Parathyroid adenoma (tissue), 2 donors: ENCODE data around the gene GPRIN2.
"Not testable (repeated sequence)": the region's sequence is repeated elsewhere in the genome, so short reads cannot be mapped to it uniquely, and the experiment has no call there.

Source experiments
- H2AFZ ChIP-seq: fragments of 300-600 bp; sonication (generic); one replicate; pipeline ENCODE4 v1.7.0; 2017; ENCODE audit warnings: antibody characterized with exemption, mild to moderate bottlenecking
- H3K27ac ChIP-seq: fragments of 300-600 bp; sonication (generic); one replicate; pipeline ENCODE4 v1.7.0; 2017
- H3K27me3 ChIP-seq: fragments of 300-600 bp; sonication (generic); one replicate; pipeline ENCODE4 v1.7.0; 2017; ENCODE audit warnings: low read length; ENCODE audit not compliant: control insufficient read depth, insufficient read depth
- H3K36me3 ChIP-seq: fragments of 300-600 bp; sonication (generic); one replicate; pipeline ENCODE4 v1.7.0; 2017; ENCODE audit warnings: low read length; ENCODE audit not compliant: control insufficient read depth, insufficient read depth
- H3K4me1 ChIP-seq: fragments of 300-600 bp; sonication (generic); one replicate; pipeline ENCODE4 v1.7.0; 2017; ENCODE audit warnings: control low read depth
- H3K4me2 ChIP-seq: fragments of 300-600 bp; sonication (generic); one replicate; pipeline ENCODE4 v1.7.0; 2017; ENCODE audit warnings: low read length
- H3K4me3 ChIP-seq: fragments of 300-600 bp; sonication (generic); one replicate; pipeline ENCODE4 v1.7.0; 2017; ENCODE audit warnings: low read depth, low read length
- H3K79me2 ChIP-seq: fragments of 300-600 bp; sonication (generic); one replicate; pipeline ENCODE4 v1.7.0; 2017; ENCODE audit warnings: control low read depth
- H3K9ac ChIP-seq: fragments of 300-600 bp; sonication (generic); one replicate; pipeline ENCODE4 v1.7.0; 2017; ENCODE audit warnings: mild to moderate bottlenecking
- H3K9me3 ChIP-seq: fragments of 300-600 bp; sonication (generic); one replicate; pipeline ENCODE4 v1.7.0; 2017; ENCODE audit warnings: low read length; ENCODE audit not compliant: control insufficient read depth
- CTCF ChIP-seq: fragments of 300-600 bp; sonication (generic); IDR thresholded peaks from one replicate; pipeline ENCODE4 v1.7.0; 2017; ENCODE audit warnings: antibody characterized with exemption, mild to moderate bottlenecking
- donor health status: primary hyperparathyroidism.

Gene GPRIN2

DNA sequence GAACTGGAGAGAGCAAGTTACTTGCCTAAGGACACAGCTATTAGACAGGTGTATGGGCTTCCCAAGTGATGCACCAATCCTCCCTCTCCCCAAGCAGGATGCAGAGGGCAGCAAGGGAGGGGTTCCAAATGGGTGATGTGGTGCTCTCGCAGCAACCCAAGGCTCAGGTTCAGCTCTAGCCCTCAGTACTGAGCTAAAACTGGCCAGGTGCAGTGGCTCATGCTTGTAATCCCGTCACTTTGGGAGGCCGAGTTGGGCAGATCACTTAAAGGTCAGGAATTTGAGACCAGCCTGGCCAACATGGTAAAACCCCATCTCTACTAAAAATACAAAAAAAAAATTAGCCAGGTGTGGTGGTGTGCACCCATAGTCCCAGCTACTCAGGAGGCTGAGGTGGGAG, 40.7 kb downstream of the GPRIN2 start:
- Histone ChIP-seq H3K36me3 (no peaks in the 10 kb centered on the region), H3K27me3 (no peaks in the 10 kb centered on the region), H3K79me2 (no peaks in the 10 kb centered on the region), H3K4me2 (no peak overlapping the region), H3K4me3 (no peak overlapping the region), H3K9me3 (no peaks in the 10 kb centered on the region), H3K27ac (no peak overlapping the region), H3K4me1 (no peaks in the 10 kb centered on the region), H2AFZ (no peak overlapping the region), H3K9ac (no peak overlapping the region)
- TF ChIP-seq CTCF = no peak

- Histone ChIP-seq H3K36me3 (no peaks in the 10 kb centered on the region), H3K4me2 (no peak overlapping the region), H3K4me1 (no peaks in the 10 kb centered on the region), H3K9me3 (no peaks in the 10 kb centered on the region), H3K27me3 (no peaks in the 10 kb centered on the region), H2AFZ (no peak overlapping the region), H3K79me2 (no peaks in the 10 kb centered on the region), H3K9ac (no peak overlapping the region), H3K27ac (no peak overlapping the region), H3K4me3 (no peak overlapping the region)
- TF ChIP-seq CTCF = no peak
Measured at GRCh38 chr10:46515366-46515765, 41.1 kb downstream of the GPRIN2 start.

DNA sequence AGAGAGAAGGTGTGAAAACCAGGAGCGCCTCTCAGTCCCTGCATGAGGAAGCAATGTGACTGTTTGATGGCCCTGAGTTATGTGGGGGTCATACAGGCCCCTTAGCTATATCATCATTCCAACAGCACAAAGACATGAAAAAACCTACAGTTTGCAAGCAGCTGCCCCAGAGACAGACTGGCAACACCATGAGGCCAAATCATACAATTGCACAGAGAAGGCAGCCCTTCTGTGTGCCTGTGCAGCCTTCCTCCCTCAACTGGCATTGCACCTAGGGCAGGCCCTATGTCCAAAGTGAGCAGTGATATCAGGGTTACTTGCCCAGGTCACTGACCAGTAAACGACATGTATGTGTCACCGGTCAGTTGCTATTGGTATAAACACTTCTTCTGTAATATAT, 41.6 kb downstream of the GPRIN2 start:
- Histone ChIP-seq H3K4me1 (no peaks in the 10 kb centered on the region), H3K4me2 (no peak overlapping the region), H3K36me3 (no peaks in the 10 kb centered on the region), H2AFZ (no peak overlapping the region), H3K79me2 (no peaks in the 10 kb centered on the region), H3K4me3 (no peak overlapping the region), H3K9me3 (no peaks in the 10 kb centered on the region), H3K27me3 (no peaks in the 10 kb centered on the region), H3K9ac (no peak overlapping the region), H3K27ac (no peak overlapping the region)
- TF ChIP-seq CTCF = no peak

DNA sequence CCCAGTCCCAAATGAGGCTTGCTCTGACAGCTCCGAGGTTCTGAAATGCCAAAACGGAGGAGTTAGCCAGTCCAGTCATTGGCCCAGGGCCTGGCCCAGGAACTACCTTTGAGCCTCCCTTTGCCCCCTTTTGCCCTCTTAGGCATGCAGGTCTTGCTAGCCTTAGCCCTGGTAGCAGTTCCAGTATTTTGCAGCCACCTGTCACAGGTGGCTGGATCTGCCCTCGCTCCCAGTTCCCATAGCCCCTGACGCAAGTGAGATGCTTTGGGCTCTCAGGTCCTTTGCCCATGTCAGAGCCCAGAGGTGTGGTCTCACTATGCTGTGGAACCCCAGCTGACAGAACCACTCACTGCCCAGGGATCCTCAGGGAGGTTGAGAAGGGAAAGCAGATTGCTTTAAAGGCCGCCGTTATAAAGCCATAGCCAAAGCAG, 42.0 kb downstream of the GPRIN2 start:
- H3K27me3 ChIP-seq = no peaks in the 10 kb centered on the region
- H3K4me1 ChIP-seq = no peaks in the 10 kb centered on the region
- no peak overlapping the region for H2AFZ ChIP-seq
- no peaks in the 10 kb centered on the region for H3K36me3 ChIP-seq
- H3K27ac ChIP-seq = no peak overlapping the region
- H3K4me2 ChIP-seq = no peak overlapping the region
- TF ChIP-seq CTCF = no peak
- H3K9me3 ChIP-seq = no peaks in the 10 kb centered on the region
- H3K79me2 ChIP-seq = no peaks in the 10 kb centered on the region
- no peak overlapping the region for H3K4me3 ChIP-seq
- no peak overlapping the region for H3K9ac ChIP-seq

DNA sequence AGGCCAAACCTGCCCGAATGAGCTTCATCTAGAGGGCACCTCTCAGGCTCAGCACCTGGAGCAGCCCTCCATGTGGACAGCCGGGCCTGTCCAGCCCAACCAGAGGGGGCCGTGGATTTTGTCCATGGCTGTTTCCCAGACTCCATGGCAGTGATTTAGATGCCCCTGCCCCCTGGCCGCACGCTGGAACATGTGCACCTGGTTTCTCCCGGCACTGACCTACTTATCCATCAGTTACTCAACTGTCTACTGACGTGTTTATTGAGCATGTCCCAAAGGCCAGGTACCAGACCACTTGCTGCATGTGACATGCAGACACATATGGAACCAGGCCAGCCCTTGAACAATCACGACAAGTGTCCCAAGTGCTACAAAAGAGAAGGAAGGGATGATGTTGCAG, 43.1 kb downstream of the GPRIN2 start:
- not testable (repeated sequence) for H3K27me3 ChIP-seq, H2AFZ ChIP-seq, H3K4me2 ChIP-seq, H3K9me3 ChIP-seq, H3K4me1 ChIP-seq, H3K27ac ChIP-seq, H3K9ac ChIP-seq, H3K36me3 ChIP-seq, H3K79me2 ChIP-seq, H3K4me3 ChIP-seq

DNA sequence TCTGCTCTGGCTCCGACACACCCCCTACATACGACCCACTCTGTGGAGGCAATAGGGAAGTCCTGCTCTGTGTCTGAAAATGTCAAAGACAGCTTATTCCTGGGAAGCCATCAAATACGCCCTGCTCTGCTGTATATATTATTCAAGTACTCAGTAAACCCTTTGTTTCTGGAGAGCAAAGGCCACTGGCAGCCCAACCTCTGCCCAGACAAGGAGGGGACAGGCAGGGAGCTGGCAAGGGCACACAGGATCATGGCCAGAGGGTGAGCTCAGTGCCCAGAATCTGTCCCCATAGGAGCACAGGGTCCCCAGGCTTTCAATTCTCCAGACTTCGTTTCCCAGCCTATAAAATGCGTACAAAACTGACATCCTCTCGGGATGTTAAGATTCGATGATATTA, 43.7 kb downstream of the GPRIN2 start:
- H2AFZ ChIP-seq, H3K79me2 ChIP-seq, H3K9me3 ChIP-seq, H3K36me3 ChIP-seq, H3K4me3 ChIP-seq, H3K27ac ChIP-seq, H3K4me1 ChIP-seq, H3K27me3 ChIP-seq, H3K9ac ChIP-seq, H3K4me2 ChIP-seq: not testable (repeated sequence)

DNA sequence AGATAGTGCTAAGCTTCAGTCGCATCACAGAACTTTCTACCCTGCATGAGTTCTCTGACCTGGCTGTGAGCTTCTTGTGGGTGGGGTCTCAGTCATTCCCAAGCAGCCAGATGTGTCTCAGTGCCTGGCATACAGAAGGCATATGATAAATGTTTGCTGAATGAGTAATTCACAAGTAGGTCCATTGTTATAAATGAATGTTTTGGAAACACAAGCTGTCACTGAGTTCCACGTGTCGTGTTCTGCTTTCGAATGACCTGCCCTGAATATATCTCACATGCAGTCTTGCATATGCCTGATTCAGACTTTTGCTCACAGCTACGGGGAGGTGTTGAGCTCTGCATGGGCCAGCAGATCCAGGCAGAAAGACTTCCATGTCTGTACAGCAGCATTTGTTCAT, 44.5 kb downstream of the GPRIN2 start:
- H2AFZ ChIP-seq, H3K27me3 ChIP-seq, H3K4me3 ChIP-seq: not testable (repeated sequence)

More for the DNA sequence above, 44.5 kb downstream of the GPRIN2 start:
- not testable (repeated sequence) for H3K4me2 ChIP-seq, H3K27ac ChIP-seq, H3K9me3 ChIP-seq, H3K4me1 ChIP-seq, H3K79me2 ChIP-seq, H3K9ac ChIP-seq, H3K36me3 ChIP-seq
